Body of pancreas (tissue), 4 donors: Measurements from ENCODE around the gene CDC42BPA.

Experiments used
- POLR2A ChIP-seq, 3 donors: fragments of 450-650 bp; IDR thresholded peaks; one replicate each; pipeline ENCODE4 v1.6.1; 2016; ENCODE audit warnings: antibody characterized with exemption in 3 of 3, mild to moderate bottlenecking in 2 of 3
- TF ChIP-seq, protein P1 (sequence below), 7 experiments: fragments of 450-650 bp in 4 of 7; fragments of 200-600 bp in 3 of 7; sonication (generic) in 3 of 7; IDR thresholded peaks; one replicate each; pipeline ENCODE4 v1.5.1; 2016 to 2019; ENCODE audit warnings: antibody characterized with exemption in 7 of 7

GRCh38 chr1:227325156-227325555, 6.9 kb upstream of the CDC42BPA start:
- TF ChIP-seq, protein P1, sequence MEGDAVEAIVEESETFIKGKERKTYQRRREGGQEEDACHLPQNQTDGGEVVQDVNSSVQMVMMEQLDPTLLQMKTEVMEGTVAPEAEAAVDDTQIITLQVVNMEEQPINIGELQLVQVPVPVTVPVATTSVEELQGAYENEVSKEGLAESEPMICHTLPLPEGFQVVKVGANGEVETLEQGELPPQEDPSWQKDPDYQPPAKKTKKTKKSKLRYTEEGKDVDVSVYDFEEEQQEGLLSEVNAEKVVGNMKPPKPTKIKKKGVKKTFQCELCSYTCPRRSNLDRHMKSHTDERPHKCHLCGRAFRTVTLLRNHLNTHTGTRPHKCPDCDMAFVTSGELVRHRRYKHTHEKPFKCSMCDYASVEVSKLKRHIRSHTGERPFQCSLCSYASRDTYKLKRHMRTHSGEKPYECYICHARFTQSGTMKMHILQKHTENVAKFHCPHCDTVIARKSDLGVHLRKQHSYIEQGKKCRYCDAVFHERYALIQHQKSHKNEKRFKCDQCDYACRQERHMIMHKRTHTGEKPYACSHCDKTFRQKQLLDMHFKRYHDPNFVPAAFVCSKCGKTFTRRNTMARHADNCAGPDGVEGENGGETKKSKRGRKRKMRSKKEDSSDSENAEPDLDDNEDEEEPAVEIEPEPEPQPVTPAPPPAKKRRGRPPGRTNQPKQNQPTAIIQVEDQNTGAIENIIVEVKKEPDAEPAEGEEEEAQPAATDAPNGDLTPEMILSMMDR (IDR thresholded peaks at IDR 0.05), result no peak
- TF ChIP-seq POLR2A (IDR thresholded peaks at IDR 0.05), result no peak
